Activated CD4-positive, alpha-beta T cell treated with anti-CD3 and anti-CD28 coated beads for 4 hours (primary cell): ENCODE data around the gene NCOA1.
"Not testable (repeated sequence)": the region's sequence is repeated elsewhere in the genome, so short reads cannot be mapped to it uniquely, and the experiment has no call there.

Experiments used
- DNase-seq, 2 donors: peaks; one replicate each; pipeline ENCODE4 v3.0.0-alpha.2; 2020

Gene NCOA1

GRCh38 chr2:24477229-24477628, 13.8 kb upstream of the NCOA1 start:
- no peak for DNase-seq

- DNase-seq, result no peak
Observed at GRCh38 chr2:24478243-24478642, 12.8 kb upstream of the NCOA1 start.

GRCh38 chr2:24480245-24480644, 10.8 kb upstream of the NCOA1 start:
- no peak for DNase-seq

GRCh38 chr2:24482251-24482971, 8.6 kb upstream of the NCOA1 start:
- DNase-seq, result no peak

GRCh38 chr2:24482972-24483300, 8.1 kb upstream of the NCOA1 start:
- DNase-seq, result no peak

GRCh38 chr2:24484677-24485076, 6.4 kb upstream of the NCOA1 start:
- not testable (repeated sequence) for DNase-seq

GRCh38 chr2:24485197-24485596, 5.9 kb upstream of the NCOA1 start:
- DNase-seq, result no peak

GRCh38 chr2:24486636-24487205, 4.3 kb upstream of the NCOA1 start:
- no peak for DNase-seq

- no peak for DNase-seq
Observed at GRCh38 chr2:24489465-24490180, 1.4 kb upstream of the NCOA1 start.

- no peak for DNase-seq
Observed at GRCh38 chr2:24490181-24490689, 819 bp upstream of the NCOA1 start.

- DNase-seq, result peak; percentile 50 to 60
Observed at GRCh38 chr2:24491542-24492420, 727 bp downstream of the NCOA1 start.

GRCh38 chr2:24492421-24493279, 1.6 kb downstream of the NCOA1 start:
- no peak for DNase-seq

GRCh38 chr2:24493713-24494112, 2.7 kb downstream of the NCOA1 start:
- no peak for DNase-seq

GRCh38 chr2:24494410-24494809, 3.4 kb downstream of the NCOA1 start:
- DNase-seq, result no peak

GRCh38 chr2:24495451-24495850, 4.4 kb downstream of the NCOA1 start:
- no peak for DNase-seq

GRCh38 chr2:24496959-24497358, 5.9 kb downstream of the NCOA1 start:
- DNase-seq, result no peak

GRCh38 chr2:24497685-24498084, 6.6 kb downstream of the NCOA1 start:
- no peak for DNase-seq

GRCh38 chr2:24498121-24498520, 7.1 kb downstream of the NCOA1 start:
- no peak for DNase-seq

- DNase-seq, result no peak
Observed at GRCh38 chr2:24501813-24502212, 10.8 kb downstream of the NCOA1 start.

- no peak for DNase-seq
Observed at GRCh38 chr2:24505534-24506275, 14.7 kb downstream of the NCOA1 start.

GRCh38 chr2:24507549-24507948, 16.5 kb downstream of the NCOA1 start:
- no peak for DNase-seq
